ACHN (cell line): ENCODE results near the gene ADAMTS13.
A peak's percentile ranks its signal among the peaks of the same experiment; 100 is the strongest.
"Not testable (repeated sequence)": the region's sequence is repeated elsewhere in the genome, so short reads cannot be mapped to it uniquely, and the experiment has no call there.

Experiments used
- DNase-seq: peaks from one replicate; pipeline ENCODE4 v3.0.0-alpha.2; 2015
- in situ Hi-C: cut with HindIII; loops from 2 replicates; pipeline ENCODE4 v1.10.0; 2017; ENCODE audit warnings: low sequenced_read_pairs, low pct_ligation_motif_present, low pct_unique_long_range_greater_than_20kb

The ADAMTS13 gene

DNA sequence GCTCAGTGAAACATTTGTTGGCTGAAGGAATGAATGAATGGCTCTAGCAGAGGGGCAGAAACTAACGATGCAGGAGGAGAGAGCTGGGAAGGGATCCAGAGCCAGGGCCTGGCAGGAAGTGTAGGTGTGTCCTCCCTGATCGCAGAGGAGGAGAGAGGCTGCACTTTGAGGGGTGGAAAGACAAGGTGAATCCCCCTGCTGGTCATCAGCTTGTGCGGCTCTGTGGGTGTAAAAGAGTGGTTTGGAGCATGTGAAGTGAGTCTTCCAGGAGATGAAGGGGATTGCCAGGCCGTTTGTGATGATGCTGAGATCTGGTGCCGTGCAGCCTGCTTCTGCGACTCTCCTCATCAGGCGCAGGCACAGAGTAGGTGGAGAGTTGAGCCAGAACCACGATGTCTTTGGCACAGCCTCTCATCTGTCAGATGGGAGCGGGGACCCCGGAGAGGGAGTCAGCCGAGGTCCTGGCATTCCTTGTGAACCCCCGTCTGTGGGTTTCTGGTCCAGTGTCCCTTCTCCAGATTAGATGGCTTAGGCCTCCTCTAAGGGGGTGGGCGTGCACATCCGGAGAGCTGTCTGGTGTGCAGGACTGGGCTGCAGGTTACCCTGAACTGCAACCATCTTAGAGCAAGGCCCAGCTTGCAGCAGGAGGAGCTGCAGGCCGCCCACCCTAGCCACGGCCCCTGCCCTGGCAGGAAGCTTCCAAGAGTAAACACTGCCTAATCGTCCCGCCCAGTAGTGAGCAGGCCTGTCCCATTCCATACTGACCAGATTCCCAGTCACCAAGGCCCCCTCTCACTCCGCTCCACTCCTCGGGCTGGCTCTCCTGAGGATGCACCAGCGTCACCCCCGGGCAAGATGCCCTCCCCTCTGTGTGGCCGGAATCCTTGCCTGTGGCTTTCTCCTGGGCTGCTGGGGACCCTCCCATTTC is at the start of gene ADAMTS13:
TSS of gene ADAMTS13 (plus strand) at position 753 of the 928 bp plus-strand sequence. CDS start at position 830, 77 bp downstream.
- in situ Hi-C loops = no loop called here
- DNase-seq = peak; percentile 6

DNA sequence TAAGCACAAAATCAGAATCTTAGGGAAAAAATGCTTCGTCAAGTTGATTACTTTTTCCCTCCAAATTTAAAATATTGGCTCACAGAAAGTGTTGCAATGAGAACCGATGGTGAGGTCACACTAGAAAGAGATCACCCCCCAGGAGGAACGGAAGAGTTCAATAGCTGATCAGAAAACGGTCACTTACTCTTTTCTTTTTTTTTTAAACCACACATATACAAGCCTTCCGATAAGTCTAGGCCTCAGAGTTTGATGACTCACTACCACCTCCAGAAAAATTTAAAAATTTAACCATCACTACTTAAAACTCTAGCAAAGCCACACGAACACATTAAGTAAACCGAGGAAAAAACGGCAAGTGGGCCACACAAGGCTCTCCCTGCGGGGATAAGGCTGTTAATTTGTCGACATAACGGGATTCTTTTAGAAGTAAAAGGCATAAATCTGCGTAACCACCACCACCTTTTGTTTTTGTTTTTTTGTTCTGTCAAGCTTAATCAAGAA is 47.5 kb upstream of the ADAMTS13 start:
- DNase-seq = peak; percentile 21
- in situ Hi-C loops = no loop called here

DNA sequence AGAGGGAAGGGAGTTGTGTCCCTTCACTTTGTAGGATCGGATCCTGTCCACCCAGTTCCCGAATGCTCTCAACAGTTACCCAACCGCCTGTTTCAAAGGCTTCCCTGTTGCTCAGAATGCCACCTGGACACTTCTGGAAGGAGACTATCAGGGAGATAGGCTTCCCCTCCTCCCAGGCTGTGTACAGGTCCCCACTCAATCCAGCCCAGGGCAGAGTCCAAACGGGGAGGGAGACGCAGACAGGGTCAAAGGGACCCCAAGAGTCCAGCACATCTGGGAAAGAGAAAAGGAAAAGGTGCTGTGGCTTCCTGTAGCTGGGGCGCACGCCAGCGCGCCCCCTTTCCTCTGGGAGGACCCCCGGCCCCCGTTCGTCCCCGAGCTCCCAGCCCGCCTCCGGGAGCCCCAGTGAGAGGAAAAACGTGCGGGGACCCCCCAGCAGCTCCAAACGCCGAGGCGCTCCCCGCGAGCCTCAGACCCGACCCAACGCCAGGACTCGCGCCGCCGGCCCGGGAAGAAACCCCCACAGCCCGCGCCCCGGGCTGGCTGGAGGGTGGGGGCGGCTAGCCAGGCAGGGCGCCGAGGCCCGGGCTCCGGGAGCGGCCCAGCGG is 46.9 kb upstream of the ADAMTS13 start:
- DNase-seq = peak; percentile 38
- in situ Hi-C loops = no loop called here

DNA sequence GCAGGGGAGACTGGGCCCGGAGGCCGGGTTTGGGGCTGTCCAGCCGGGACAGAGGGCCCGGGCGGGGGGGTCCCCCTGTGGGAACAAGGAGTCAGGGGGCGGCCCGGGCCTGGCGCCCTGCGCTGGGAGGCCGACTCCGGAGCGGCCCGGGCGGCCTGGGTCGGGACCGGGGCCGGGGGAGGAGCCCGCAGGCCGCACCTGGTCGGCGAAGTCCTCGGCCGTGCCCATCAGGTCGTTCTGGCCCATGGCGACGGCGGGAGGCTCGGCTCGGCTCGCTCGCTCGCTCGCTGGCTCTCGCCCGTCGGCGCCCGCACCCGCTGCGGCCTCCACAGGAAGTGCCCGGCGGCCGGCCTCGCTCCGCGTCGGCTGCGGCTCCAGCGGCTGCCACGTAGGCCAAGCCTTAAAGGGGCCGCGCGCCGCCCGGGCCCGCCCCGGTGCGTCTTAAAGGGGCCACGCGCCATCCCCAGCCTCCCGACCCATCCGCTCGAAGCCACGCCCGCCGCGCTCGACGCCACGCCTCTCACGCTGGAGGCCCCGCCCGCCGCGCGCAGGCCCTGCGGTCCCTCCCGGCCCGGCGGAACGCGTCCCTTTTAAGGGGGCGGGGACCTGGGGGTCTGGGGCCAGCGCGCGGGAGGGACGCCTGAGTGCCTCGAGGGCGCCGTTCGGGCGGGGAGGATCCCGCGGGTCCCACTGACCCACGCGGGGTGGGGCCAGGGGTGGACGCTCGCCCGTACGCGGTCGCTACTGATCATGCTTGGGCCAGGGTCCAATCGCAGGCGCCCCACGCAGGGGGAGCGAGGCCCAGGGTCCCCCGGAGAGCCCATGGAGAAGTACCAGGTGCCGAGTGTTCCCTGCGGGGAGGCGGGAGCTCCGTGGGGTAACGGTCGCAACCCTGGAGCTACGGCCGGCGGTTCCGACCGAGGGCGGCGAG is 46.2 kb upstream of the ADAMTS13 start, which contains the start of the genes STKLD1 and SURF4:
TSS of gene STKLD1 (plus strand) at position 643 of the 931 bp plus-strand sequence. CDS start at position 751, 108 bp downstream.
TSS of gene SURF4 (minus strand) at position 337 of the 931 bp plus-strand sequence. CDS start at position 246, 91 bp downstream.
- peak; percentile 92 for DNase-seq

DNA sequence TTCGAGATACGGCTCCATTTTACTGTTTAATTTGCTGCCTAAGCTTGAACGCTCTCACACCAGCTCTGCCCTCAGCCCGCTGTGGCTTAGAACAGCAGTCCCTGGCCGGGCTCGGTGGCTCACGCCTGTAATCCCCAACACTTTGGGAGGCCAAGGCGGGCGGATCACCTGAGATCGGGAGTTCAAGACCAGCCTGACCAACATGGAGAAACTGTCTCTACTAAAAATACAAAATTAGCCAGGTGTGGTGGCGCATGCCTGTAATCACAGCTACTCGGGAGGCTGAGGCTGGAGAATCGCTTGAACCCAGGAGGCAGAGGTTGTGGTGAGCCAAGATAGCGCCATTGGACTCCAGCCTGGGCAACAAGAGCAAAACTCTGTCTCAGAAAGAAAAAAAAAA is 44.9 kb upstream of the ADAMTS13 start:
- DNase-seq, in situ Hi-C loops: not testable (repeated sequence)

More for the DNA sequence above, 46.2 kb upstream of the ADAMTS13 start, which contains the start of the genes STKLD1 and SURF4:
- in situ Hi-C loops = no loop called here

DNA sequence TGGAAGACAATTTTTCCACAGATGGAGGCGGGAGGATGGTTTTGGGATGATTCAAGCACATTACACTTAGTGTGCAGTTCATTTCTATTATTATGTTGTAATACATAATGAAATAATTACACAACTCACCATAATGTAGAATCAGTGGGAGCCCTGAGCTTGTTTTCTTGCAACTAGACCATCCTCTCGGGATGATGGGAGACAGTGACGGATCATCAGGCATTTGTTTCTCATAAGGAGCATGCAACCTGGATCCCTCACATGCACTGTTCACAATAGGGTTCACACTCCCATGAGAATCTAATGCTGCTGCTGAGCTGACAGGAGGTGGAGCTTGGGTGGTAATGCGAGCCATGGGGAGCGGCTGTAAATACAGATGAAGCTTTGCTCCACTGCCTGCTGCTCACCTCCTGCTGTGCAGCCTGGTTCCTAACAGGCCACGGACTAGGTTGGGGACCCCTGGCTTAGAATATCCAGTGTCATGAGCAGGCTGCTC is 44.4 kb upstream of the ADAMTS13 start:
- DNase-seq = peak; percentile 54
- in situ Hi-C loops = no loop called here

DNA sequence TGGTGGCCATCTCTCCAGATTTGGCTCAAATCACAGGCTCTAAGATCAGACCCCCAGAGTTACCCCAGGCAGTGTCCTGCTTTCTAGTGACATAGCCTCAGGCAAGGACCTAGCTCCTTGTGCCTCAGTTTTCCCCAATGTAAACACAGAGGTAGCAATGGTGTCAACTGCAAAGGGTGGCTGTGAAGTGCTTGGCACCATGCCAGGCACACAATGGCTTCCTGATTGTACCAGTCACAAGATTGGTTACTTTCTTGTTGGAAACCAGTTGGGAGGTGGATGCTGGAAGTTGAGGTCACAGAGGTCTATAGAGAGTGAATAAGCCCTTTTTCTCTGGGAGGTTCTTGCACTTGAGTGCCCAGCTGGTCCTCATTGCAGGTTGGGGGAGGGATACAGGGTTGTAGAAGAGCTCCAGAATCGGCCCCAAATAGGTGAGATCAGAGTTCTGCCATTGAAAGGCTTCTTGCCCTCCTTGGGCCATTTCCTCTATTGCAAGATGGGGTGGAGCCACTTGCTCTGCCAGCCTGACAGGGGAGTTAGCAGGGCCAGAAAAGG is 43.7 kb upstream of the ADAMTS13 start:
- no peak for DNase-seq

DNA sequence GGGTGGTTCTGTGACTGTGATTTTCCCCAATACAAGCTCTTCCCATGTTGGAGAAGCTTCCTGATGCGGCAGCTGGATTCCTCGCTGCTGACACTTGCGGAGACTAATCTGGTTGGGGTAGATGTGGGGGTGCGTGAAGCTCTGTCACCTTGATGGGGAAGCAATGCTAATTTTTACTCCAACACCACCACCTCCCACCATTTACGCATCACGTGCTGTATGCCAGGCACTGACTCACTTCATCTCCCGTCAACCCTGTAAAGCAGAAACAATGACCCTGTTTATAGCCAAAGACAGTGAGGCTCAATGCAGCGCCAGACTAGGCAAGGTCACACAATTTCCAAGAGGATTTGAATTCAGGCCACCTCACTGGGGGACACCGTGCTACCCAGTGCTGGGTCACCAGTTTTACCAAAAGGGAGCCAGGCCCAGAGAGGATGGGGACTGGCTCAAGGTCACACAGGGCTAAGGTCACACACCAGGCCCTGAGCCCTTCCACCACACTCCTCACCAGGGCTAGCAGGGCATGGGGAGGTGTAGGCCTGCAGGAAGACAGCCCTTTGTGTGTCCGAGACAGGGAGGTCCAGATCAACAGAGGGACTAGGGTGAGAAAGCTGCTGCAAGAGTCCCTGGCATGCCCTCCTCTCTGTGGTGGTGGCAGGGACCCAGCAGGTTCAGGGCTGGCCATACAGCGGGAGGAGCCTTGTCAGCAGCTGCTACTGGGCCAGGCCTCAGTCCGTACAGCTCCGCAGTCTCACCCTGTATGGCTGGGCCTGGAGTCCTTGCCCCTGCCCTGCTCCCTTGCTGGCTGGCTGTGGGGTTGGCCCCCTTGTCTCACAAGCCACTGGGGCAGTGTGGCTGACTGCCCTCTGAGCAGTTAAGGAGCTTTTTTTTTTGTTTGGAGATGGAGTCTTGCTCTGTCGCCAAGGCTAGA is 42.7 kb upstream of the ADAMTS13 start:
- DNase-seq = no peak
- in situ Hi-C loops = no loop called here

More for the DNA sequence above, 43.7 kb upstream of the ADAMTS13 start:
- in situ Hi-C loops = no loop called here

DNA sequence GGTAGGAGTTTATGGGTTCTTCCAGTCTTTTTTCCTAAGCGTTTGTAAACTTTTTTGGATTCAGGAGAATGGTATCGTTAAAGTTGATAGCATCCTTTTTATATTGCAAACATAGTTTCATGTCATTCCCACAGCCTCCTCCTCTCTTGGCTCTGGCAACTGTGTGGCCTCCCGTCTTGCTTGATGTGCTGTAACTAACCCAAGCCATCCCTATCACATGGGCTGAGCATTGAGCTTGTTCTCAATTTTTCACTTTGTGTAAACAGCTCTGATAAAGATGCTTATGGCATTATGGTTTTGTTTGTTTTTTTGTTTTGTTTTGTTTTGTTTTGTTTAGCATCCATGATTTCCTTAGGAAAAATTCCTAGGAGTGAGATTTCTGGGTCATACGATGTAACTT is 41.4 kb upstream of the ADAMTS13 start:
- no peak for DNase-seq
- in situ Hi-C loops = no loop called here

DNA sequence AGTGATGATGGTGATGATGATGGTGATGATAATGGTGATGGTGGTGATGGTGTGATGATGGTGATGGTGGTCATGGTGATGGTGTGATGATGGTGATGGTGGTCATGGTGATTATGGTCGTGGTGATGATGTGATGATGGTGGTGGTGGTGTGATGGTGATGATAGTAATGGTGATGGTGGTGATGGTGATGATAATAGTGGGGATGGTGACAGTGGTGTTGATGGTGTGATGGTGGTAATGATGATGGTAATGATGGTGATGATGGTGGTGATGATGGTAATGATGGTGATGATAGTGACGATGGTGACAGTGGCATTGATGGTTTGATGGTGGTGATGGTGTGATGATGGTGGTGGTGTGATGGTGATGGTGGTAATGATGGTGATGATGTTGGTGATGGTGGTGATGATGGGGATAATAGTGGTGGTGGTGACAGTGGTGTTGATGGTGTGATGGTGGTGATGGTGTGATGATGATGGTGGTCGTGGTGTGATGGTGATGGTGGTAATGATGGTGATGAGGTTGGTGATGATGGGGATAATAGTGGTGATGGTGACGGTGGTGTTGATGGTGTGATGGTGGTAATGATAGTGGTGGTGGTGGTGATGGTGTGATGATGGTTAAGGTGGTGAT is 39.5 kb upstream of the ADAMTS13 start:
- DNase-seq = no peak
- in situ Hi-C loops = no loop called here

DNA sequence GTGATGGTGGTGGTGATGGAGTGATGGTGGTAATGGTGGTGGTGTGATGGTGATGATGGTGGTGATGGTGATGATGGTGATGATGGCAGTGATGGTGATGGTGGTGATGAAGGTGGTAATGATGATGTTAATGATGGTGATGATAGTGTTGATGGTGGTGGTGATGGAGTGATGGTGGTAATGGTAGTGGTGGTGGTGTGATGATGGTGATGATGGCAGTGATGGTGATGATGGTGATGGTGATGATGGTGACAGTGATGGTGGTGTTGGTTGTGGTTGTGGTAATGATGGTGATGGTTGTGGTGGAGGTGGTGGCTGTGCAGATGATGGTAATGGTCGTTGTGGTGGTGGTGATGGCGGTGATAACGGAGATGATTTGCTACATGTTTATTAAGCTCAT is 38.7 kb upstream of the ADAMTS13 start:
- in situ Hi-C loops = no loop called here
- no peak for DNase-seq

DNA sequence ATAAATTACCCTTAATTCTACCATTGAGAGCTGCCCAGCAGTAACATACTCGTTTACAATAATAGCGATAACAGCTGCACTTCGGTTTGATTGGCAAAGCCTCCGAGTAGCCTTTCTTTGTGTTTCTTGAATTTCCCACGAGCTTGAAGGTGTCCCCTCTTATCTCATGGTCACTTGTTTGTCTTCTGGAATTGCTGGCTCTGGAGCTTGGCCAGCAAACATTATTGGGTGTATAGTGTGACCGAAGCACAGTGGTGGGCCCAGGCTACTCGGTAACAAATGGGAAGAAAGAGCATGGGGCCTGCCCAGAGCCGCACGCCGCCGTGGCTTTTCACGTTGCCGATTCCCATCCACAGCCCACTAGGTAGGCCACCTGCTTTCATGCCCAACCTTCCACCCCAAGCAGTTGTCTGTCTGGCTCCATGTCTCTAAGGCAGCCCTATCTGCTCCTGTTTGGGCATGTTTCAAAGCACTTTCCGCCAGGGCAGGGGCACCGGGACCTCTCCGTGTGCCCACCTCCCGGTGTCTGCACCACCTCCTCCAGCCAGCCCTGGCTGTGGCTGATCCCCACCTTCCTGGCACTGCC is 37.3 kb upstream of the ADAMTS13 start:
- in situ Hi-C loops = no loop called here
- no peak for DNase-seq

DNA sequence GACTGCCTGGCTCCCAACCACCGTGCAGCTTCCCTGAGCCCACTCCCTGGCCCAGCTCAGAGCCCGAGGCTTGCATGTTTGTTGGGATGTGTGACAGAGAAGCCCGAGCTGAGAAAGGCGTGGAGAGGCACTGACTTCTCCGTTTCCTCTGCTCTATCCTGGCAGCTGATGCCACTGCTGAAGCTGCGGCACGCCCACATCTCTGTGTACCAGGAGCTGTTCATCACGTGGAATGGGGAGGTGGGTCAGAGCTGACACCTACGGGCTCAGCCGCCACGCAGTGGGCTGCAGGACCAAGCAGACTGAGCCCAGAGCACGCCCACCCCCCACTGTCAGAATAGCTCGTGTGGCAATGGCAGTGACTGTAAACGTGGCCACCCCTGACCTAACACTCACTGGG is 36.7 kb upstream of the ADAMTS13 start:
- no peak for DNase-seq
- in situ Hi-C loops = no loop called here

DNA sequence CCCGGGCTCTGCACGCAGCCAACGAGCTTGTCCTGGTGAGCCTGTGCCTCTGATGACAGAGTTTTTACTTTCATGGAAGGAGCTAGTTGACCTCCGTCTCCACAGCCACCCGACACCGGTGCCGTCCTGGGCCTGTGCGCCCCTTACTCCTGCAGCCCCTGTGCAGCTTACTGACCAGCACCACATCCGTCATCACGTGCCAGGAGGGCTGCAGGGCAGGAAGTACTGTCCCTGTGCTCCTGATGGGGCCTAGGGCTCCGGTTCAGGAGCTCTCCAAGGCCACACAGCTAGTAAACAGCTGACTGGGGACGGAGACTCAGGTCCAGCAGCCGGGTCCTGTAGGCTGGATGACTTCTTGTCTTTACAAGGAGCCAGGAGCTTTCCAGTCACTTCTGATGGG is 35.8 kb upstream of the ADAMTS13 start:
- DNase-seq = no peak
- in situ Hi-C loops = no loop called here

DNA sequence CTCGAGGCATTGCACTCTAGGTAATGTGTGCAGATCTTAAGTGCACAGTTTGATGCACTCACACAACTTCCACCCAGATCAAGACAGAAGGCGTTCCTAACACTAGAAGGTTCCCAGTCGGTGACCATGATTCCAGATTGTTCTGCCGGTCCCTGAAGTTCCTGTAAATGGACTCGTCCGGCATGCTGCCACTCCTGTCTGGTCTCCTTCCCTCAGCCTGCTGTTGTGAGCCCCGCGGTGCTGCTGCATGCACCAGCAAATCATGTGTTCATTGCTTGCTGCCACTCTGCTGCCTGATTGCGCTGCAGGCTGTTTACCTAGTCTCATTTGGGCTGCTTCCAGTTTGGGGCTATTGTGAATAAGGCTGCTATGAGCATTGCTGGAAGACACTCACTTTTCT is 34.5 kb upstream of the ADAMTS13 start:
- in situ Hi-C loops = no loop called here
- DNase-seq = no peak

DNA sequence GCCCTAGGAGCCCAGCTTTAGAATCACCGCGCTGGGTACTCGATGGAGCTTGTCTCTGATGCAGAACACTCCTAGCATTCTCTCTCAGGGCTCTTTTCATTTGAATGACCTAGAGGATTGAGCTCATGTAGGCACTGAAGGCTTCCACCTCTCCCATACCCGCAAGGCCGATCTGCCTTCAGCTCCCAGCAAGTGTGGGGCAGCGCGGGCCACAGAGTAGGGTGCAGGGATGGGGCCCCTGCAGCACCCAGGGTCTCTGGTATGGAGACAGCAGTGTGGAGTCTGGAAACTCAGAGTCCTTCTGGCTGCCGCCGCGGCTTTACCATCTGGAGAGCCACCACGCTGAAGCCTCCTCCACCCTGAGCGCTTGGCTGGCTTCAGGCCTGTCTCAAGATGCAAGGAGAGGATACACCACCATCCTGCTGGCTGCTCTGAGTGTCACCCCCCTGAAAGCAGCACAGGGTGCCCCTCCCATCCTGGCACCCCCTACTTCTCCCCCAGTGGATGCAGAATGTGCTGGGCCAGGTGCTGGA is 33.1 kb upstream of the ADAMTS13 start:
- in situ Hi-C loops = no loop called here

More for the DNA sequence above, 33.1 kb upstream of the ADAMTS13 start:
- no peak for DNase-seq
